ENCODE data around the gene CPSF3.

GRCh38 chr2:9406529-9407362 is 16.7 kb upstream of the CPSF3 start:
- TF ChIP-seq CTCF (IDR thresholded peaks at IDR 0.05; ENCODE audit: insufficient read depth, low read length, poor library complexity, severe bottlenecking), result no peak
- TF ChIP-seq EZH2phosphoT487 (conservative IDR thresholded peaks at IDR 0.05; ENCODE audit: low read length), result no peak
